Keratinocyte (primary cell): ENCODE measurements around the gene ARMC10.

Experiments used
- EZH2 ChIP-seq: IDR thresholded peaks from one replicate; pipeline ENCODE4 v1.6.1; 2012; ENCODE audit warnings: inconsistent platforms, mild to moderate bottlenecking, low read length, moderate library complexity
- TF ChIP-seq, protein P1 (sequence below), 3 experiments: IDR thresholded peaks in 1 of 3; conservative IDR thresholded peaks in 1 of 3; optimal IDR thresholded peaks in 1 of 3; 2 replicates in 2 of 3; 3 replicates in 1 of 3; pipeline versions ENCODE3 to v1.5.1; 2011; ENCODE audit warnings: low read length in 3 of 3, mild to moderate bottlenecking in 3 of 3, moderate library complexity in 2 of 3, control low read depth in 1 of 3, inconsistent platforms in 1 of 3; ENCODE audit not compliant: insufficient read depth in 2 of 3; ENCODE audit errors: extremely low read depth in 1 of 3

DNA sequence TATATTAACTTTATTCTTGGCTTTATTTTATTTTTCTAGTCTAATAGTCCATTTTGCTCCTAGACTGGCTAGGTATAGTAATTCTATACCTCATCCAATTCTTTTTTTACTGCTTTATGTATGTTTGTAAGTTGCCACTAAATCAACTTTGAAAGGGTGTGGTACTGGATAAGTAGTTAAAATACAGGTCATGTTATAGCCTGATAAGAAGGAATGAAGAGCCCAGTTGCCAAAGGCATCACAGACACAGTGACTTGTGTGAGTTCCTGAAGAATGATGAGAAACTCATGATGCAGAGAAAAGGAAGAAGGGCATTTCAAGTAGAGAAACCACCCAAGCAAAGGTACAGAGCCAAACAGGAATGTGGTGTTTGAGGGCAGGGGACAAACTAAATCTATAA, 46.7 kb downstream of the ARMC10 start:
- TF ChIP-seq, protein P1, sequence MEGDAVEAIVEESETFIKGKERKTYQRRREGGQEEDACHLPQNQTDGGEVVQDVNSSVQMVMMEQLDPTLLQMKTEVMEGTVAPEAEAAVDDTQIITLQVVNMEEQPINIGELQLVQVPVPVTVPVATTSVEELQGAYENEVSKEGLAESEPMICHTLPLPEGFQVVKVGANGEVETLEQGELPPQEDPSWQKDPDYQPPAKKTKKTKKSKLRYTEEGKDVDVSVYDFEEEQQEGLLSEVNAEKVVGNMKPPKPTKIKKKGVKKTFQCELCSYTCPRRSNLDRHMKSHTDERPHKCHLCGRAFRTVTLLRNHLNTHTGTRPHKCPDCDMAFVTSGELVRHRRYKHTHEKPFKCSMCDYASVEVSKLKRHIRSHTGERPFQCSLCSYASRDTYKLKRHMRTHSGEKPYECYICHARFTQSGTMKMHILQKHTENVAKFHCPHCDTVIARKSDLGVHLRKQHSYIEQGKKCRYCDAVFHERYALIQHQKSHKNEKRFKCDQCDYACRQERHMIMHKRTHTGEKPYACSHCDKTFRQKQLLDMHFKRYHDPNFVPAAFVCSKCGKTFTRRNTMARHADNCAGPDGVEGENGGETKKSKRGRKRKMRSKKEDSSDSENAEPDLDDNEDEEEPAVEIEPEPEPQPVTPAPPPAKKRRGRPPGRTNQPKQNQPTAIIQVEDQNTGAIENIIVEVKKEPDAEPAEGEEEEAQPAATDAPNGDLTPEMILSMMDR (optimal IDR thresholded peaks at IDR 0.05 in 1 of 3, IDR thresholded peaks at IDR 0.05 in 1 of 3, conservative IDR thresholded peaks at IDR 0.05 in 1 of 3; ENCODE audit: extremely low read depth in 1 of 3, insufficient read depth in 2 of 3, low read length in 3 of 3): no peak
- TF ChIP-seq EZH2: no peak
